Activated T-helper 17 cell treated with anti-CD3 and anti-CD28 coated beads, Interleukin-2, amount 50 U/mL, for 72 hours (primary cell): ENCODE data around the gene HNRNPAB. TPM values are rescaled to one million over a fixed set of nuclear protein-coding genes. Genes with fewer than 3 reads are reported as not detected.

Experiments used
- ATAC-seq: fragments of 150-1000 bp; cut with Tn5 transposase; replicated peaks from 2 replicates; pipeline ENCODE4 v1.10.0; 2021; ENCODE audit warnings: mild to moderate bottlenecking, moderate library complexity
- H3K27ac Mint-ChIP-seq: one replicate; pipeline ENCODE4 v1.8.0; 2022; ENCODE audit warnings: mixed read lengths
- H3K27me3 Mint-ChIP-seq: one replicate; pipeline ENCODE4 v1.8.0; 2022; ENCODE audit warnings: mixed read lengths
- H3K36me3 Mint-ChIP-seq: one replicate; pipeline ENCODE4 v1.8.0; 2022; ENCODE audit warnings: low read depth, mild to moderate bottlenecking, mixed read lengths
- H3K4me1 Mint-ChIP-seq: one replicate; pipeline ENCODE4 v1.8.0; 2022; ENCODE audit warnings: mixed read lengths
- H3K4me3 Mint-ChIP-seq: one replicate; pipeline ENCODE4 v1.8.0; 2022; ENCODE audit warnings: mild to moderate bottlenecking, mixed read lengths
- H3K9me3 Mint-ChIP-seq: one replicate; pipeline ENCODE4 v1.8.0; 2022; ENCODE audit warnings: mixed read lengths
- total RNA-seq, 2 donors: library from RNA; stranded (reverse); gene quantifications; one replicate each; pipeline ENCODE4 v1.2.3, GENCODE V29; 2022

HNRNPAB gene
- 100 to 1,000 TPM; 154 to 390 TPM for total RNA-seq

GRCh38 chr5:178204182-178204934 is at the start of gene HNRNPAB:
TSS of gene HNRNPAB (plus strand) at chr5:178204533. CDS start at chr5:178204838, 305 bp downstream.
- Mint-ChIP-seq H3K9me3 (no peaks in the 10 kb centered on the region), H3K27me3 (no peaks in the 10 kb centered on the region), H3K4me3 (peak within 1 kb of the TSS; percentile 94), H3K36me3 (peaks cover 49% of the 10 kb centered on the region), H3K4me1 (peaks cover 32% of the 10 kb centered on the region), H3K27ac (peak within 1 kb of the TSS; percentile 99)
- ATAC-seq: peak; percentile 93

- Mint-ChIP-seq H3K36me3 (peaks cover 39% of the 10 kb centered on the region), H3K4me3 (peak overlapping the region; percentile 89), H3K9me3 (no peaks in the 10 kb centered on the region), H3K4me1 (peaks cover 21% of the 10 kb centered on the region), H3K27ac (no peak overlapping the region), H3K27me3 (no peaks in the 10 kb centered on the region)
- ATAC-seq: no peak
Observed at GRCh38 chr5:178155065-178155464, 49.3 kb upstream of the HNRNPAB start.

- H3K9me3 Mint-ChIP-seq: no peaks in the 10 kb centered on the region
- H3K36me3 Mint-ChIP-seq: no peaks in the 10 kb centered on the region
- no peak for ATAC-seq
- no peak overlapping the region for H3K27ac Mint-ChIP-seq
- no peak overlapping the region for H3K4me3 Mint-ChIP-seq
- no peaks in the 10 kb centered on the region for H3K4me1 Mint-ChIP-seq
- H3K27me3 Mint-ChIP-seq: peaks cover 9% of the 10 kb centered on the region
Observed at GRCh38 chr5:178160176-178160575, 44.2 kb upstream of the HNRNPAB start.

GRCh38 chr5:178162481-178162880 is 41.9 kb upstream of the HNRNPAB start:
- H3K27ac Mint-ChIP-seq: no peak overlapping the region
- H3K4me3 Mint-ChIP-seq: no peak overlapping the region
- no peaks in the 10 kb centered on the region for H3K36me3 Mint-ChIP-seq
- ATAC-seq: no peak
- no peaks in the 10 kb centered on the region for H3K9me3 Mint-ChIP-seq
- peaks cover 9% of the 10 kb centered on the region for H3K27me3 Mint-ChIP-seq
- no peaks in the 10 kb centered on the region for H3K4me1 Mint-ChIP-seq

GRCh38 chr5:178163772-178164735 is 40.3 kb upstream of the HNRNPAB start:
- H3K27me3 Mint-ChIP-seq: peaks cover 9% of the 10 kb centered on the region
- H3K27ac Mint-ChIP-seq: no peak overlapping the region
- no peaks in the 10 kb centered on the region for H3K4me1 Mint-ChIP-seq
- peak; percentile 99 for ATAC-seq
- no peaks in the 10 kb centered on the region for H3K9me3 Mint-ChIP-seq
- H3K4me3 Mint-ChIP-seq: peak overlapping the region; percentile 31
- H3K36me3 Mint-ChIP-seq: no peaks in the 10 kb centered on the region

- Mint-ChIP-seq H3K4me3 (no peak overlapping the region), H3K9me3 (no peaks in the 10 kb centered on the region), H3K36me3 (no peaks in the 10 kb centered on the region), H3K4me1 (no peaks in the 10 kb centered on the region), H3K27ac (no peak overlapping the region), H3K27me3 (peaks cover 9% of the 10 kb centered on the region)
- no peak for ATAC-seq
Observed at GRCh38 chr5:178165581-178165980, 38.8 kb upstream of the HNRNPAB start.

- H3K4me1 Mint-ChIP-seq: no peaks in the 10 kb centered on the region
- no peak overlapping the region for H3K27ac Mint-ChIP-seq
- no peaks in the 10 kb centered on the region for H3K27me3 Mint-ChIP-seq
- H3K9me3 Mint-ChIP-seq: no peaks in the 10 kb centered on the region
- no peak overlapping the region for H3K4me3 Mint-ChIP-seq
- no peaks in the 10 kb centered on the region for H3K36me3 Mint-ChIP-seq
- no peak for ATAC-seq
Observed at GRCh38 chr5:178170455-178170854, 33.9 kb upstream of the HNRNPAB start.

- no peak overlapping the region for H3K4me3 Mint-ChIP-seq
- no peak overlapping the region for H3K27ac Mint-ChIP-seq
- H3K4me1 Mint-ChIP-seq: no peaks in the 10 kb centered on the region
- no peaks in the 10 kb centered on the region for H3K9me3 Mint-ChIP-seq
- no peak for ATAC-seq
- H3K27me3 Mint-ChIP-seq: peaks cover 11% of the 10 kb centered on the region
- H3K36me3 Mint-ChIP-seq: no peaks in the 10 kb centered on the region
Observed at GRCh38 chr5:178174456-178174855, 29.9 kb upstream of the HNRNPAB start.

GRCh38 chr5:178176791-178177190 is 27.5 kb upstream of the HNRNPAB start:
- peaks cover 14% of the 10 kb centered on the region for H3K27me3 Mint-ChIP-seq
- H3K4me1 Mint-ChIP-seq: no peaks in the 10 kb centered on the region
- ATAC-seq: no peak
- H3K36me3 Mint-ChIP-seq: no peaks in the 10 kb centered on the region
- H3K9me3 Mint-ChIP-seq: no peaks in the 10 kb centered on the region
- no peak overlapping the region for H3K27ac Mint-ChIP-seq
- no peak overlapping the region for H3K4me3 Mint-ChIP-seq

- peaks cover 14% of the 10 kb centered on the region for H3K27me3 Mint-ChIP-seq
- no peaks in the 10 kb centered on the region for H3K36me3 Mint-ChIP-seq
- no peaks in the 10 kb centered on the region for H3K9me3 Mint-ChIP-seq
- no peak overlapping the region for H3K27ac Mint-ChIP-seq
- ATAC-seq: no peak
- no peak overlapping the region for H3K4me3 Mint-ChIP-seq
- no peaks in the 10 kb centered on the region for H3K4me1 Mint-ChIP-seq
Observed at GRCh38 chr5:178177569-178177968, 26.8 kb upstream of the HNRNPAB start.

GRCh38 chr5:178180141-178180863 is 24.0 kb upstream of the HNRNPAB start:
- H3K4me1 Mint-ChIP-seq: no peaks in the 10 kb centered on the region
- peaks cover 14% of the 10 kb centered on the region for H3K27me3 Mint-ChIP-seq
- no peak overlapping the region for H3K27ac Mint-ChIP-seq
- ATAC-seq: no peak
- H3K4me3 Mint-ChIP-seq: no peak overlapping the region
- no peaks in the 10 kb centered on the region for H3K36me3 Mint-ChIP-seq
- no peaks in the 10 kb centered on the region for H3K9me3 Mint-ChIP-seq

- Mint-ChIP-seq H3K36me3 (no peaks in the 10 kb centered on the region), H3K9me3 (no peaks in the 10 kb centered on the region), H3K4me3 (no peak overlapping the region), H3K27ac (no peak overlapping the region), H3K27me3 (peaks cover 10% of the 10 kb centered on the region), H3K4me1 (no peaks in the 10 kb centered on the region)
- no peak for ATAC-seq
Observed at GRCh38 chr5:178182158-178182876, 22.0 kb upstream of the HNRNPAB start.

- ATAC-seq: no peak
- Mint-ChIP-seq H3K36me3 (no peaks in the 10 kb centered on the region), H3K27ac (no peak overlapping the region), H3K27me3 (peaks cover 7% of the 10 kb centered on the region), H3K4me3 (no peak overlapping the region), H3K9me3 (no peaks in the 10 kb centered on the region), H3K4me1 (no peaks in the 10 kb centered on the region)
Observed at GRCh38 chr5:178186427-178186826, 17.9 kb upstream of the HNRNPAB start.

- ATAC-seq: no peak
- no peaks in the 10 kb centered on the region for H3K4me1 Mint-ChIP-seq
Observed at GRCh38 chr5:178187014-178187413, 17.3 kb upstream of the HNRNPAB start, which contains the start of gene GMCL2. TSS of gene GMCL2 (minus strand) at chr5:178187371. CDS start at chr5:178187299, 72 bp downstream.

More at GRCh38 chr5:178187014-178187413, 17.3 kb upstream of the HNRNPAB start, which contains the start of gene GMCL2:
- Mint-ChIP-seq H3K4me3 (no peak within 1 kb of the TSS), H3K27me3 (peaks cover 7% of the 10 kb centered on the region), H3K9me3 (no peaks in the 10 kb centered on the region), H3K27ac (no peak within 1 kb of the TSS), H3K36me3 (no peaks in the 10 kb centered on the region)
